Peyer's patch (tissue), 4 donors: ENCODE results near the gene HNRNPUL1.

Source experiments
- POLR2A ChIP-seq, 2 donors: fragments of 450-650 bp; IDR thresholded peaks; one replicate each; pipeline ENCODE4 v1.5.1; 2017; ENCODE audit warnings: antibody characterized with exemption in 2 of 2, mild to moderate bottlenecking in 2 of 2, moderate library complexity in 2 of 2
- TF ChIP-seq, protein P1 (sequence below), 6 experiments: fragments of 450-650 bp in 4 of 6; fragments of 200-600 bp in 2 of 6; sonication (generic) in 1 of 6; IDR thresholded peaks; one replicate each; pipeline ENCODE4 v1.5.1; 2017 to 2019; ENCODE audit warnings: antibody characterized with exemption in 6 of 6, mild to moderate bottlenecking in 3 of 6, moderate library complexity in 1 of 6

- TF ChIP-seq, protein P1, sequence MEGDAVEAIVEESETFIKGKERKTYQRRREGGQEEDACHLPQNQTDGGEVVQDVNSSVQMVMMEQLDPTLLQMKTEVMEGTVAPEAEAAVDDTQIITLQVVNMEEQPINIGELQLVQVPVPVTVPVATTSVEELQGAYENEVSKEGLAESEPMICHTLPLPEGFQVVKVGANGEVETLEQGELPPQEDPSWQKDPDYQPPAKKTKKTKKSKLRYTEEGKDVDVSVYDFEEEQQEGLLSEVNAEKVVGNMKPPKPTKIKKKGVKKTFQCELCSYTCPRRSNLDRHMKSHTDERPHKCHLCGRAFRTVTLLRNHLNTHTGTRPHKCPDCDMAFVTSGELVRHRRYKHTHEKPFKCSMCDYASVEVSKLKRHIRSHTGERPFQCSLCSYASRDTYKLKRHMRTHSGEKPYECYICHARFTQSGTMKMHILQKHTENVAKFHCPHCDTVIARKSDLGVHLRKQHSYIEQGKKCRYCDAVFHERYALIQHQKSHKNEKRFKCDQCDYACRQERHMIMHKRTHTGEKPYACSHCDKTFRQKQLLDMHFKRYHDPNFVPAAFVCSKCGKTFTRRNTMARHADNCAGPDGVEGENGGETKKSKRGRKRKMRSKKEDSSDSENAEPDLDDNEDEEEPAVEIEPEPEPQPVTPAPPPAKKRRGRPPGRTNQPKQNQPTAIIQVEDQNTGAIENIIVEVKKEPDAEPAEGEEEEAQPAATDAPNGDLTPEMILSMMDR (IDR thresholded peaks at IDR 0.05): no peak
- no peak for TF ChIP-seq POLR2A (IDR thresholded peaks at IDR 0.05)
Measured at GRCh38 chr19:41297628-41298347, 33.6 kb downstream of the HNRNPUL1 start.
